ENCODE data around the gene MYO10.

GRCh38 chr5:16784843-16785791 is 151.0 kb downstream of the MYO10 start:
- TF ChIP-seq GTF2F1 (IDR thresholded peaks at IDR 0.05; ENCODE audit: borderline replicate concordance, low read depth, low read length) (no peak), SUZ12 (IDR thresholded peaks at IDR 0.05; ENCODE audit: low read length) (no peak), RBBP5 (IDR thresholded peaks at IDR 0.05; ENCODE audit: borderline replicate concordance, low read depth, low read length) (no peak), POLR2AphosphoS5 (IDR thresholded peaks at IDR 0.05; ENCODE audit: low read depth, low read length) (no peak), EZH2 (IDR thresholded peaks at IDR 0.05; ENCODE audit: low read depth, low read length, severe bottlenecking) (no peak), JUN (IDR thresholded peaks at IDR 0.05; ENCODE audit: low read depth, low read length) (no peak), TAF1 (IDR thresholded peaks at IDR 0.05; ENCODE audit: low read depth, low read length) (no peak), KDM5A (IDR thresholded peaks at IDR 0.05; ENCODE audit: low read length) (no peak)
- TF ChIP-seq, protein P1, sequence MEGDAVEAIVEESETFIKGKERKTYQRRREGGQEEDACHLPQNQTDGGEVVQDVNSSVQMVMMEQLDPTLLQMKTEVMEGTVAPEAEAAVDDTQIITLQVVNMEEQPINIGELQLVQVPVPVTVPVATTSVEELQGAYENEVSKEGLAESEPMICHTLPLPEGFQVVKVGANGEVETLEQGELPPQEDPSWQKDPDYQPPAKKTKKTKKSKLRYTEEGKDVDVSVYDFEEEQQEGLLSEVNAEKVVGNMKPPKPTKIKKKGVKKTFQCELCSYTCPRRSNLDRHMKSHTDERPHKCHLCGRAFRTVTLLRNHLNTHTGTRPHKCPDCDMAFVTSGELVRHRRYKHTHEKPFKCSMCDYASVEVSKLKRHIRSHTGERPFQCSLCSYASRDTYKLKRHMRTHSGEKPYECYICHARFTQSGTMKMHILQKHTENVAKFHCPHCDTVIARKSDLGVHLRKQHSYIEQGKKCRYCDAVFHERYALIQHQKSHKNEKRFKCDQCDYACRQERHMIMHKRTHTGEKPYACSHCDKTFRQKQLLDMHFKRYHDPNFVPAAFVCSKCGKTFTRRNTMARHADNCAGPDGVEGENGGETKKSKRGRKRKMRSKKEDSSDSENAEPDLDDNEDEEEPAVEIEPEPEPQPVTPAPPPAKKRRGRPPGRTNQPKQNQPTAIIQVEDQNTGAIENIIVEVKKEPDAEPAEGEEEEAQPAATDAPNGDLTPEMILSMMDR (IDR thresholded peaks at IDR 0.05; ENCODE audit: control extremely low read depth in 1 of 3, insufficient read depth in 1 of 3, low read depth in 1 of 3, low read length in 3 of 3), result no peak
